SIG-M5 treated with dmso at 0.1 percent for 504 hours (cell line): Measurements from ENCODE around the gene RMRP.

Experiments used
- DNase-seq: peaks from one replicate; lab custom pipeline; 2025; ENCODE audit not compliant: unreplicated experiment; lab: John Stamatoyannopoulos, UW

Gene RMRP

GRCh38 chr9:35687306-35687705 is 29.5 kb upstream of the RMRP start:
- DNase-seq, result no peak

GRCh38 chr9:35686222-35687203 is 28.7 kb upstream of the RMRP start:
- no peak for DNase-seq

- DNase-seq, result no peak
These were observed 27.7 kb upstream of the RMRP start for GRCh38 chr9:35685506-35685905.

- DNase-seq, result no peak
These were observed 27.1 kb upstream of the RMRP start for GRCh38 chr9:35684921-35685320.

GRCh38 chr9:35683323-35683722 is 25.5 kb upstream of the RMRP start:
- DNase-seq, result no peak

GRCh38 chr9:35682520-35683315 is 24.9 kb upstream of the RMRP start:
- no peak for DNase-seq

GRCh38 chr9:35682051-35682450 is 24.2 kb upstream of the RMRP start:
- no peak for DNase-seq

- no peak for DNase-seq
These were observed 23.7 kb upstream of the RMRP start for GRCh38 chr9:35681341-35682002.

GRCh38 chr9:35680331-35681105 is 22.7 kb upstream of the RMRP start:
- no peak for DNase-seq

- DNase-seq, result no peak
These were observed 22.0 kb upstream of the RMRP start for GRCh38 chr9:35679766-35680330.

GRCh38 chr9:35679091-35679490 is 21.3 kb upstream of the RMRP start:
- no peak for DNase-seq

- no peak for DNase-seq
These were observed 18.0 kb upstream of the RMRP start for GRCh38 chr9:35675732-35676392.

GRCh38 chr9:35675204-35675603 is 17.4 kb upstream of the RMRP start:
- no peak for DNase-seq

GRCh38 chr9:35674025-35674361 is 16.2 kb upstream of the RMRP start:
- no peak for DNase-seq

GRCh38 chr9:35673132-35674024 is 15.6 kb upstream of the RMRP start, which contains the start of gene CA9:
Gene CA9 (plus strand): TSS chr9:35673928. CDS start chr9:35673960, 32 bp downstream.
- no peak for DNase-seq

- DNase-seq, result no peak
These were observed 11.7 kb upstream of the RMRP start for GRCh38 chr9:35669331-35670145.

GRCh38 chr9:35667939-35668338 is 10.1 kb upstream of the RMRP start:
- DNase-seq, result no peak

- DNase-seq, result no peak
These were observed 8.7 kb upstream of the RMRP start for GRCh38 chr9:35666549-35666948.
